Epithelial cell of prostate (primary cell): Measurements from ENCODE around the gene ITPR1.
"Not testable (repeated sequence)": the region's sequence is repeated elsewhere in the genome, so short reads cannot be mapped to it uniquely, and the experiment has no call there.

Experiments used
- DNase-seq: peaks from one replicate; pipeline ENCODE4 v3.0.0-alpha.2; 2011; ENCODE audit warnings: low read depth, low spot score
- H3K27ac ChIP-seq: fragments of 450-650 bp; 2 replicates; pipeline ENCODE4 v1.5.1; 2017; ENCODE audit warnings: mild to moderate bottlenecking

ITPR1 gene

DNA sequence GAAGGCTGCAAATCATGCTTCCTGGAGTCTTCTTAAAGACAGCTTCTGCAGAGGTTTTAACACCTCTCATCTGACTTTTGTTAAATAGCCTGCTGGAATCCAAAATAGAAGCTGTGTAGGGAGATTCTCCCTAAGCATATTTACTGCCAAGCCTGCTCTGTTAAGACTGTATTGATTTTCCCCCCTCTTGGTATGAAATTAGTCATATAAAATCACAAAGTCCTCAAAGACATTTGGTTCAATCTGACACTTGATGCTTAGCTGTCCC is 94.6 kb downstream of the ITPR1 start:
- H3K27ac ChIP-seq: no peak overlapping the region
- DNase-seq: no peak

- no peak for DNase-seq
- no peak overlapping the region for H3K27ac ChIP-seq
These were observed 95.3 kb downstream of the ITPR1 start for GRCh38 chr3:4588466-4588865.

DNA sequence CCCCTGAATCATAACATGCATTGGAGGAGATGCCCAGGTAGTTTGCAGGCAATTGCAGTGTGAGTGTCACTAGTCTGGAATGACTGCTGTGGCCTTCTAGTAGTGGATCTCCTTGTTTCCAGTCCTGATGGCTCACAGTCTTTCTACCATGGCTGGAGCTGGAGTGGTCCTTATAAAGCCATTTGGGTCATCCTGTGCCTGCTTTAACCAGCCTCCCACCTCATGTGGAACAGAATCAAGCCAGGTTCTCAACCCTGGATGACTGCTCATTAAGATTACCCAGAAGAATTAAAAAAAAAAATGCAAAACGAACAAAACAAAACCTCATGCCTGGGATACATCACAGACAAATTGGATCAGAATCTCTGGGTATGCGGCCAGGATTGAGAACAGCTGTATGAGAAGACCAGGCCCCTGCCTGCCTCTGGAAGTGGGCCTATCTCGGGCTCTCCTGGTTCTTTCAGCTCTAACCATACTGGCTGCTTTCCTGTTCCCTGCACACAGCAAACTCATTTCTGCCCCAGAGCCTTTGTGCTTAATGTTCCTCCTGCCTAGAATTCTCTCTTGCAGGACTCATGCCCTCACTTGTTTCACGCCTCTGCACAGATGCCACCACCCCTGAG is 96.4 kb downstream of the ITPR1 start:
- no peak overlapping the region for H3K27ac ChIP-seq
- DNase-seq: no peak

DNA sequence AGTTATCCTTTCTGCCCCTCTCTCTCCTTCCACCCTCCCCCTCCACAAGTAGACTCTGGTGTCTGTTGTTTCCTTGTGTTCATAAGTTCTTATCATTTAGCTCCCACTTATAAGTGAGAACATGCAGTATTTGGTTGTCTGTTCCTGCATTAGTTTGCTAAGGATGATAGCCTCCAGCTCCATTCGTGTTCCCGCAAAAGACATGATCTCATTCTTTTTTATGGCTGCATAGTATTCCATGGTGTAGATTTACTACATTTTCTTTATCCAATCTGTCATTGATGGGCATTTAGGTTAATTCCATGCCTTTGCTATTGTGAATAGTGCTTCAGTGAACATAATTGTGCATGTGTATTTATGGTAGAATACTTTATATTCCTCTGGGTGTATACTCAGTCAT is 97.7 kb downstream of the ITPR1 start:
- not testable (repeated sequence) for H3K27ac ChIP-seq, DNase-seq

GRCh38 chr3:4591669-4592068 is 98.5 kb downstream of the ITPR1 start:
- no peak for DNase-seq
- no peak overlapping the region for H3K27ac ChIP-seq

GRCh38 chr3:4593014-4593413 is 99.9 kb downstream of the ITPR1 start:
- DNase-seq: no peak
- H3K27ac ChIP-seq: no peak overlapping the region

DNA sequence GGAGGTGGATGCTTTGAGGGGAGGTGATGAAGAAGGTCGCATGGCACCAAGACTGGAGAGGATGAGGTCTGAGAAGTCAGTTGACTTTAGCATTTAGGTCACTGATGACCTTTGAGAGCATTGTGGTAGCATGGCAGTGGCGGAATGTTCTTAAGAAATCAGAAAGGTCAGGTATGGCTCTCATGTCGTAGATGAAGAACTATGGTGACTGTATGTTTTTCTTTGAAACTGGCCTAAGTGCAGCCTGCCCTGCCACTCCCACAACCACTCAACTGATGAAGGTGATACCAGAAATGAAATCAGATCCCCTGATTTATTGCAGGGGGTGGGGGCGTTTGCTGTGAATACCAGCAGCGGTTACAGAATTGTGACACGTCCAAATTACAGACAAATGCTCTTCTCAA is 102.6 kb downstream of the ITPR1 start:
- no peak for DNase-seq
- no peak overlapping the region for H3K27ac ChIP-seq

GRCh38 chr3:4596612-4597011 is 103.5 kb downstream of the ITPR1 start:
- no peak overlapping the region for H3K27ac ChIP-seq
- DNase-seq: no peak

- DNase-seq: no peak
- H3K27ac ChIP-seq: no peak overlapping the region
These were observed 104.2 kb downstream of the ITPR1 start for GRCh38 chr3:4597208-4597985.

- H3K27ac ChIP-seq, DNase-seq: not testable (repeated sequence)
These were observed 105.1 kb downstream of the ITPR1 start for GRCh38 chr3:4598232-4598631.

- no peak overlapping the region for H3K27ac ChIP-seq
- DNase-seq: no peak
These were observed 106.5 kb downstream of the ITPR1 start for GRCh38 chr3:4599612-4600011.

GRCh38 chr3:4600493-4600892 is 107.3 kb downstream of the ITPR1 start:
- no peak for DNase-seq
- no peak overlapping the region for H3K27ac ChIP-seq

DNA sequence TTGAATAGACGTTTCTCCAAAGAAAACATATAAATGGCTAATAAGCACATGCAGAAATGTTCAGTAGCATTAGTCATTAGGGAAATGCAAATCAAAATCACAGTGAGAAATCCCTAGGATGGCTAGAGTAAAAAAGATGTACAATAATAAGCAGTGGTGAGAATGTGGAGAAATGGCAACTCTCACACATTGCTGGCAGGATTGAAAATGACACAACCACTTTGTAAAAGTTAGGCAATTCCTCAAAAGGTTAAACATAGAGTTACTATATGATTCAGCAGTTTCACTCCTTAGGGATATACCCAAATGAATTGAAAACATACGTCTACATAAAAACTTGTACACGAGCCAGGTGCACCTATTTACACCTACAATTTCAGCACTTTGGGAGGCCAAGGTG is 108.7 kb downstream of the ITPR1 start:
- no peak overlapping the region for H3K27ac ChIP-seq
- no peak for DNase-seq

DNA sequence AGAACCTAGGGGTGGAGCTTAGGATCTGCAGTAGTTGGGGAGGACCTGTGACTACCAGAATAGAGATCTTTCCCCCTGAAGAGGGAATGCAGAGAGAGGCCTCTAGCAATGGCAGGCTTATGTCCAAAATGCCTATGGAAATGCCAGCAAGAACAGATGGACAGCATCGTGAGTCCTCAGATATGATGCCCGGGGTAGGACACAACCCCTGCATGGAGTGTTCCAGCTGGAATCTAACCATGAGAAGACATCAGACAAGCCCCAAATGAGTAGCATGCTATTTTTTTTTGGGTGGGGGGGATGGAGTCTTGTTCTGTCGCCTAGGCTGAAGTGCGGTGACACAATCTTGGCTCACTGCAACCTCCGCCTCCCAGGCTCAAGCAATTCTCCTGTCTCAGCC is 111.5 kb downstream of the ITPR1 start:
- H3K27ac ChIP-seq: no peak overlapping the region
- DNase-seq: no peak

GRCh38 chr3:4606911-4607310 is 113.8 kb downstream of the ITPR1 start:
- DNase-seq: no peak
- no peak overlapping the region for H3K27ac ChIP-seq

- no peak overlapping the region for H3K27ac ChIP-seq
- DNase-seq: no peak
These were observed 120.2 kb downstream of the ITPR1 start for GRCh38 chr3:4613366-4613765.

DNA sequence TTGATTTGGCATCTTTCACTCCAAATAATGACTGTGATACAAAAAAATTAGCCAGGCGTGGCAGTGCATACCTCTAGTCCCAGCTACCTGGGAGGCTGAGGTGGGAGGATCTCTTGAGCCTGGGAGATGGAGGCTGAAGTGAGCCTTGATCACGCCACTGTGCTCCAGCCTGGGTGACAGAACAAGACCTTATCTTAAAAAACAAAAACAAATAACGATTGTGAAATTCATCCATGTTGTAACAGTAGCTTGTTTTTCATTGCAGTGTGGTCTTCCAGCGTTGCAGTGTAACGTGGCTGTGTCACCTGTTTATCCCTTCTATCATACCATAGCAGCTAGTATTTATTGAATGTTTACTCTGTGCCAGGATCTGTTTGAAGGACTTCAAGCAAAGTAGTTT is 120.9 kb downstream of the ITPR1 start:
- DNase-seq: no peak
- H3K27ac ChIP-seq: no peak overlapping the region

DNA sequence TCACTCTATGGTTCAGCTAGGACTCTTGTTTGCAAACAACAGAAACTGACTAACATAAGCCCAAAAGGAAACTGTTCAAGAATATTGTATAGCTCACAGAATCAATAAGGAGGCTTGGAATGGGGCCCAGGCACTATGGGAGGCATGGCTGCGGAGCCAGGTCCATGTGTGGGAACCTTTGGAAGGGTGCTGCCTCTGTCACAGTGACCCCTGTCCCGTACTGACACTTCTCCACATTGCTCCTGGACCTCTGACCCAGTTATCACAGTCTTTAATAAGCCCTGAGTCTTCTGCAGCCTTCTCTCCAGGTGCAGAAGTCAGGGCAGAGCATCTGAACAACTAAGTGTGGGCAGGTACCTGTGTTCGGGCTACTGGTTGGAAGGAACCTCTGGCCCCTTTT is 121.8 kb downstream of the ITPR1 start:
- no peak overlapping the region for H3K27ac ChIP-seq
- no peak for DNase-seq

DNA sequence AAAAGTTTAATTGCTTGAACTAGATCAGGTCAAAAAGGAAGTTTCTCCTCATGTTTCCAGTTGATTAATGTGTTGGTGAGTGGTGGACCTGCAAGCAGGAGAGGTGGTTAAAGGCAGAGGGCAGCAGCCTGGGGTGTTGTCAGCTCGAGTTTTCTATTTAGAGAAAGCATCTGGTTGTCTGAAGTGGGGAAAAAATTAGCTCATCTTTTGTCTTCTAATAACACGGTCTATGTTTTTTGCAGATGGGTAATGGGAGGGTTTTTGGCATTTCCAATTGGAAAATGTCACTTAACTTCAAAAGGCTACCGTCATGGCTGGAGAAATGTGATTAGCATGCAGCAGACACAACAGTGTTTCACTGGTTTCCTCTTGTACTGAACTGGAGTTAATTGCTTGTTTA is 122.6 kb downstream of the ITPR1 start:
- DNase-seq: no peak
- no peak overlapping the region for H3K27ac ChIP-seq

DNA sequence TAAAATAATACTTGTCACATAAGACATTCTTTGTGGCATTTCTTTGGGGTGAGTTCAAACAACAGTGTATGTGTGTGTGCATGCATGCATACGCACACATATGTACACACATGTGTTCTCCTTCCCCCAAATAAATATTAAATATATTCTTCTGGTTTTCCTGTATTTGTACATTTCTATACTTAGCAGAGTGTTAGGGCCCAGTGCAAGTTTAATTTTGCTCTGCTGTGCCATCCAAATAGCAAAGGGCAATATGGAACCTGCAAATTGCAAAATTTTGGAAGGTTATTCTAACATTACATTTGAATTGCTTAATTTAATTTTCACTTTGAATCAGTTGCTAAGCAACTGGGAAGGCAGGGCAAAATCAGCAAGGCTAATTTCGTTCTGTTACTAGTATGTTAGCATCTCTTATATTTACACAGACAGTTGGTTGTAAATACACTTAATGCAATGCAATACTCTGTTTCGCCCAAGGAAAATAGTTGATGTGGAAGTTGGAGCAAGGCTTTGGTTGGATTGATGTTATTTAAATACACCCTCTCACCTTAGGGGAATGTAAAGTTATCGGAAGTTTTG is 130.4 kb downstream of the ITPR1 start:
- no peak overlapping the region for H3K27ac ChIP-seq
- DNase-seq: no peak

DNA sequence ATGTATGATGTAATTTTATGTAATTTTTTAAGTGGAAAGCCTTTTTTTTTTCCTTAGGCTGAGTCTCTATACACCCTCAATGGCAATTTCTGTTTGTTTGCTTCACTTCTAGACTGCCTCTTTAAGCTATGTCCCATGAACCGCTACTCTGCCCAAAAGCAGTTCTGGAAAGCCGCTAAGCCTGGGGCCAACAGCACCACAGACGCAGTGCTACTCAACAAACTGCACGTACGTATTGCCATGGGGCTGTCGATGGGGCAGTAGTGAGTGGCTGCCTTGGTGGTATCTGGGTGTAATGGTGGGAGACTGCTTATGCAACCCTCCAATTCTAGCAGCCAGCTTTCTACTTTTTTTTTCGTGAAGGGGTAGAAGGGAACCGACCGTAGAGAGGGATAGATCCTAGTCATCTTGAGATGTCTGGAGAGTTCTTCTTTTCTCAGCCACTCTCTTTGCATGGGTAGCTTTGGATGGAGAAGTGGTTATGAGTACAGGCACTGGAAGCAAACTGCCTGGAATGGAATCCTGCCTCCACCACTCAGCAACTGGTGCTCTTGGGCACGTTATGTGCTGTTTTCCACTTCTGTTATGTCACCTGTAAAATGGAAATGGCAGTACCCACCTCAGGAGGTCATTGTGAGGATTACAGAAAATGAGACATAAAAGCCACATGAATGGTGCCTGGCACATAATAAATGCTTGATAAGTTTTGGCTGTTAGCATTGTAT is 134.7 kb downstream of the ITPR1 start:
- DNase-seq: no peak
- H3K27ac ChIP-seq: no peak overlapping the region
